Osteocyte (in vitro differentiated cells): ENCODE data around the gene UXS1. TPM values are rescaled to one million over a fixed set of nuclear protein-coding genes. Genes with fewer than 3 reads are reported as not detected.

Experiments used
- DNase-seq: peaks from one replicate; pipeline ENCODE4 v3.0.0; 2021; ENCODE audit warnings: mixed read lengths; ENCODE audit not compliant: unreplicated experiment; ENCODE audit errors: extremely low spot score
- H3K27ac Mint-ChIP-seq: one replicate; pipeline ENCODE4 v1.8.0; 2021; ENCODE audit warnings: mild to moderate bottlenecking, mixed read lengths; ENCODE audit not compliant: unreplicated experiment
- H3K27me3 Mint-ChIP-seq: one replicate; pipeline ENCODE4 v1.8.0; 2021; ENCODE audit warnings: mixed read lengths; ENCODE audit not compliant: unreplicated experiment
- H3K36me3 Mint-ChIP-seq: one replicate; pipeline ENCODE4 v1.8.0; 2021; ENCODE audit warnings: mixed read lengths; ENCODE audit not compliant: unreplicated experiment
- H3K4me1 Mint-ChIP-seq: one replicate; pipeline ENCODE4 v1.8.0; 2021; ENCODE audit warnings: mixed read lengths; ENCODE audit not compliant: unreplicated experiment
- H3K4me3 Mint-ChIP-seq: one replicate; pipeline ENCODE4 v1.8.0; 2021; ENCODE audit warnings: mild to moderate bottlenecking, moderate library complexity, mixed read lengths; ENCODE audit not compliant: unreplicated experiment
- H3K9me3 Mint-ChIP-seq: one replicate; pipeline ENCODE4 v1.8.0; 2021; ENCODE audit warnings: mixed read lengths; ENCODE audit not compliant: unreplicated experiment
- total RNA-seq: library from RNA; stranded (reverse); gene quantifications from 2 replicates; pipeline ENCODE4 v1.2.1, GENCODE V29; 2021
- TF ChIP-seq, protein P1 (sequence below): fragments of 200-600 bp; sonication (generic); IDR thresholded peaks from 2 replicates; pipeline ENCODE4 v1.5.0; 2021; ENCODE audit warnings: antibody characterized with exemption, mild to moderate bottlenecking, moderate library complexity

UXS1 gene
- total RNA-seq, 1 donor from 2014 or later = 23.2 TPM

DNA sequence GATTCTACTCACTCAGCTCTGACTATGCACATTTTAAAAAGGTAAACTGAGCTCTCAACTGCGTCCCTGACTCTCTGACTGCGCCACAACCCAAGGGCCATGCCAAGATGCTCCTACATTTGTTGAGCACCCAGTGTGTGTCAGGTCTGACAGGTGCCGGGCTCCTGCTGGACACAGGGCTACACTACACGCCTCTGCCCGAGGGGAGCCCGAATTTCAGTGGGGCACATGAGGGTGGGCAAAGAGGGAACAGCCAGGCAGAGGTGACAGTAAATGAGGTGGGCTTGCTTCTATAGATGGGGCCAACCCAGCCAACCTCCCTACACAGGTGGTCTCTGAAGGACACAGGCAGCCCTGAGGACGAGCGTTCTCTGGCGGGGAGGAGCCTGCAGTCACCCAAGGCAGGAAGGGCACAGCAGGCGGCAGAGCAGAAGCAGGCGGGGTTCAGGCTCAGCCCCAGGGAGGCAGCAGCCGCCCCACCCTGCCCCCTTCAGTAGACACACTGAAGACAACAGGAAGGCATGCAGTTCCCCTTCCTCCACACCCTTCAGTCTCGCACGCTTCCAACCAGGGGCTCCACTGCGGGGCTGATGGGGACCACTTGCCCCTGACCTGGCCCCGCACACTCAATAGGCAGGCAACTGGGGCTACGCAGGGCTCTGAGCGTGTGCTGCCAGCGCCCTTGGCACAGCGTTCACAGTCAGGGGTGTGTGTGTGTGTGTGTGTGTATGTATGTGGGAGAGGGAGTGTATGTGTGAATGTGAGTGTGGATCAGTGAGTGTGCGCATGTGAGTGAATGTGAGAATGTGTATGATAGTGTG is 98.4 kb downstream of the UXS1 start:
- DNase-seq = peak; percentile 72
- Mint-ChIP-seq H3K27ac (no peak overlapping the region), H3K9me3 (no peaks in the 10 kb centered on the region), H3K4me1 (no peaks in the 10 kb centered on the region), H3K36me3 (peaks cover 5% of the 10 kb centered on the region), H3K4me3 (no peak overlapping the region), H3K27me3 (no peaks in the 10 kb centered on the region)
- TF ChIP-seq, protein P1, sequence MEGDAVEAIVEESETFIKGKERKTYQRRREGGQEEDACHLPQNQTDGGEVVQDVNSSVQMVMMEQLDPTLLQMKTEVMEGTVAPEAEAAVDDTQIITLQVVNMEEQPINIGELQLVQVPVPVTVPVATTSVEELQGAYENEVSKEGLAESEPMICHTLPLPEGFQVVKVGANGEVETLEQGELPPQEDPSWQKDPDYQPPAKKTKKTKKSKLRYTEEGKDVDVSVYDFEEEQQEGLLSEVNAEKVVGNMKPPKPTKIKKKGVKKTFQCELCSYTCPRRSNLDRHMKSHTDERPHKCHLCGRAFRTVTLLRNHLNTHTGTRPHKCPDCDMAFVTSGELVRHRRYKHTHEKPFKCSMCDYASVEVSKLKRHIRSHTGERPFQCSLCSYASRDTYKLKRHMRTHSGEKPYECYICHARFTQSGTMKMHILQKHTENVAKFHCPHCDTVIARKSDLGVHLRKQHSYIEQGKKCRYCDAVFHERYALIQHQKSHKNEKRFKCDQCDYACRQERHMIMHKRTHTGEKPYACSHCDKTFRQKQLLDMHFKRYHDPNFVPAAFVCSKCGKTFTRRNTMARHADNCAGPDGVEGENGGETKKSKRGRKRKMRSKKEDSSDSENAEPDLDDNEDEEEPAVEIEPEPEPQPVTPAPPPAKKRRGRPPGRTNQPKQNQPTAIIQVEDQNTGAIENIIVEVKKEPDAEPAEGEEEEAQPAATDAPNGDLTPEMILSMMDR = no peak

DNA sequence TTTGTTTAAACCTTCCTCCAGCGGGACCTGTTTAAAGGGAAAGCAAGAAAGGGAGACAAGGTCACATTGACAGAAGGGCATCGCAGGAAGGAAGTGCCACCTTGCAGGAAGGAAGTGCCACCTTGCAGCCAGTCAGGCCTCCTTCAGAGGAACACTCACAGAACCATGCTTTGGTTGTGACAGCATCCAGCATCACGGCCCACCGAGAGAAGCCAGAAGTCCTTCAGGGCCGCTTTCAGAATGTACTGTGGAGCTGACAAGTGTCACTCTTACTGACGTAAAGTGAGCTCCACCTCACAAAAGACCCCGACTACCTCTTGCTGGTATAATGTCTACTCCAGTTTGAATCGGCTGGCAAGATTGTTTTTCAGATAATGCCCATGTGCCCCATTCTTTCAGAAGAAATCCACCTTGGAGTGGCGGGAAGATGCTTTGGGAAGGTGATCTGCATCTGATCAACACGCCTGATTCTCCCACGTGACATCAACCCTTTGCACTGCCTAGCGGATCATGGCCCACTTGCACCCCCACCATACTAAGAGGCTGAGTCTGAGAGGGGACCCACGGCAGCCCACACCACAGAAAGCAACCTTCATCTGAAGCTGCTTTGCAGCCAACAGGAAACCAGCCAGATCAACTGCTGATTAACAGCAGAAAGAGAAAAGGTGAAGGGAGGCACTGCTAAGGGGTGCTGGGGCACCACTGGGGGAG is 99.8 kb downstream of the UXS1 start:
- H3K9me3 Mint-ChIP-seq = peaks cover 1% of the 10 kb centered on the region
- H3K4me3 Mint-ChIP-seq = no peak overlapping the region
- TF ChIP-seq, protein P1 = no peak
- peaks cover 3% of the 10 kb centered on the region for H3K36me3 Mint-ChIP-seq
- H3K27me3 Mint-ChIP-seq = peaks cover under 1% of the 10 kb centered on the region
- peak; percentile 60 for DNase-seq
- no peaks in the 10 kb centered on the region for H3K4me1 Mint-ChIP-seq
- no peak overlapping the region for H3K27ac Mint-ChIP-seq

DNA sequence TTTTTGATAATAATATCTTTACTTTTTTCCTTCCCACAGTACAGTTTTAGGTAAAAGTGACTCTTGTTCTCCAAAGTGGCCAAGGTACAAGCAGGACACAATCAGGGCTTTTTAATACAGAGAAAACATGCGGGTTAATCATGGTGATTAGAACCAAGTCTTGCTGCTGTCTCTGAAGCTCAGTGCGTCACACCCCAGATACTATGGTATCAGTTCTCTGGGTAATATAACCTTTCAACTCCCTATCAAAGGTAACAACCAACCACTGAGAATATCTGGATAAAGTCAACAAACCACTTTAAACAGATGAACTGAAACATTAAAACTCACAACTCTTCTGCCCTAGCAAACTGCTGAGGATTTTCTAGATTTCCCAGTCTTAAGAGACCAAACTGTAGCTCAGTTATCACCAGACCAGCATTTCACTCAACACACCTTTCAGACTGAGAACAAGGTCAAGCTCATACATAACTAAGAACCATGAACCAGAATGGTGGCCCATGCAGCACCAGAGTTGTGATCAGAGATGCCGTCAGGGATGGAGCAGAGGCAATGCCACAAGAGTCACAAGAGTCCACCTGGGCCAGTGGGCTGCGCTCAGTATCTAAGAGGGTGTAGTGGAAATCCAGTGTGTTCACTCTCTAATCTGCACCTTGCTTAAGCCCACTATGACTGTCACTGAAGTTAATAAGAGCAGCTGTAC is 103.0 kb downstream of the UXS1 start:
- peaks cover 17% of the 10 kb centered on the region for H3K27me3 Mint-ChIP-seq
- peak; percentile 54 for DNase-seq
- H3K4me3 Mint-ChIP-seq = no peak overlapping the region
- peaks cover 14% of the 10 kb centered on the region for H3K9me3 Mint-ChIP-seq
- H3K27ac Mint-ChIP-seq = no peak overlapping the region
- peaks cover 8% of the 10 kb centered on the region for H3K36me3 Mint-ChIP-seq
- no peaks in the 10 kb centered on the region for H3K4me1 Mint-ChIP-seq
- TF ChIP-seq, protein P1 = no peak

GRCh38 chr2:106089611-106090010 is 104.5 kb downstream of the UXS1 start:
- DNase-seq = no peak
- TF ChIP-seq, protein P1 = no peak
- Mint-ChIP-seq H3K4me1 (no peaks in the 10 kb centered on the region), H3K27ac (no peak overlapping the region), H3K27me3 (peaks cover 24% of the 10 kb centered on the region), H3K4me3 (no peak overlapping the region), H3K9me3 (peaks cover 14% of the 10 kb centered on the region), H3K36me3 (peaks cover 8% of the 10 kb centered on the region)
